Nephron (organoid): ENCODE data around the gene NWD2.

Experiments used
- H3K27ac Mint-ChIP-seq, 3 experiments: 2 replicates each; pipeline ENCODE4 v1.8.0; 2020; ENCODE audit warnings: mixed read lengths in 3 of 3, mild to moderate bottlenecking in 2 of 3, moderate library complexity in 1 of 3
- H3K27me3 Mint-ChIP-seq: 2 replicates; pipeline ENCODE4 v1.8.0; 2021; ENCODE audit warnings: low read depth, mild to moderate bottlenecking, moderate library complexity, mixed read lengths
- H3K36me3 Mint-ChIP-seq: 2 replicates; pipeline ENCODE4 v1.8.0; 2020; ENCODE audit warnings: low read depth, mixed read lengths
- H3K4me1 Mint-ChIP-seq: 2 replicates; pipeline ENCODE4 v1.8.0; 2020; ENCODE audit warnings: mixed read lengths
- H3K4me3 Mint-ChIP-seq, 3 experiments: 2 replicates each; pipeline ENCODE4 v1.8.0; 2020; ENCODE audit warnings: mild to moderate bottlenecking in 3 of 3, mixed read lengths in 3 of 3, moderate library complexity in 2 of 3
- H3K9me3 Mint-ChIP-seq: 2 replicates; pipeline ENCODE4 v1.8.0; 2020; ENCODE audit warnings: mixed read lengths
- TF ChIP-seq, protein P1 (sequence below), 3 experiments: fragments of 200-600 bp; sonication (generic); IDR thresholded peaks; one replicate each; pipeline ENCODE4 v1.5.0; 2021; ENCODE audit warnings: antibody characterized with exemption in 3 of 3; ENCODE audit not compliant: unreplicated experiment in 3 of 3

The NWD2 gene

DNA sequence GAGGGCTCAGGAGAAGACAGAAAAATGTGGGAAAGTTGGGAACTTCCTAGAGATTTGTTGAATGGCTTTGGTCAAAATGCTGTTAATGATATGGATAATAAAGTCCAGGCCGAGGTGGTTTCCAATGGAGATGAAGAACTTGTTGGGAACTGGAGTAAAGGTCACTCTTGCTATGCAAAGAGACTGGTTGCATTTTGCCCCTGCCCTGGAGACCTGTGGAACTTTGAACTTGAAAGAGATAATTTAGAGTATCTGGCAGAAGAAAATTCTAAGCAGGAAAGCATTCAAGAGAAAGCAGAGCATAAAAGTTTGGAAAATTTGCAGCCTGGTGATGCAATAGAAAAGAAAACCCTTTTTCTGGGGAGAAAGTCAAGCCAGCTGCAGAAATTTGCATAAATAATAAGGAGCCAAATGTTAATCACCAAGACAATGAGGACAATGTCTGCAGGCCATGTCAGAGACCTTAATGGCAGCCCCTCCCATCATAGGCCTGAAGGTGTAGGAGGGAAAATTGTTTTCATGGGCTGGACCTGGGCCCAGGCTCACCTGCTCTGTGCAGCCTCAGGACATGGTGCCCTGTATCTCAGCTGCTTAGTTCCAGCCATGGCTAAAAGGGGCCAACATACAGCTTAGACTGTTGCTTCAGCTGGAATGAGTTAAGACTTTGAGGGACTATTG, 237.8 kb downstream of the NWD2 start:
- H3K27ac Mint-ChIP-seq = peak overlapping the region in 1 of 3 experiments; percentile 74
- H3K4me1 Mint-ChIP-seq = no peaks in the 10 kb centered on the region
- H3K27me3 Mint-ChIP-seq = no peaks in the 10 kb centered on the region
- peaks cover 12% of the 10 kb centered on the region for H3K9me3 Mint-ChIP-seq
- no peak overlapping the region for H3K4me3 Mint-ChIP-seq
- TF ChIP-seq, protein P1, sequence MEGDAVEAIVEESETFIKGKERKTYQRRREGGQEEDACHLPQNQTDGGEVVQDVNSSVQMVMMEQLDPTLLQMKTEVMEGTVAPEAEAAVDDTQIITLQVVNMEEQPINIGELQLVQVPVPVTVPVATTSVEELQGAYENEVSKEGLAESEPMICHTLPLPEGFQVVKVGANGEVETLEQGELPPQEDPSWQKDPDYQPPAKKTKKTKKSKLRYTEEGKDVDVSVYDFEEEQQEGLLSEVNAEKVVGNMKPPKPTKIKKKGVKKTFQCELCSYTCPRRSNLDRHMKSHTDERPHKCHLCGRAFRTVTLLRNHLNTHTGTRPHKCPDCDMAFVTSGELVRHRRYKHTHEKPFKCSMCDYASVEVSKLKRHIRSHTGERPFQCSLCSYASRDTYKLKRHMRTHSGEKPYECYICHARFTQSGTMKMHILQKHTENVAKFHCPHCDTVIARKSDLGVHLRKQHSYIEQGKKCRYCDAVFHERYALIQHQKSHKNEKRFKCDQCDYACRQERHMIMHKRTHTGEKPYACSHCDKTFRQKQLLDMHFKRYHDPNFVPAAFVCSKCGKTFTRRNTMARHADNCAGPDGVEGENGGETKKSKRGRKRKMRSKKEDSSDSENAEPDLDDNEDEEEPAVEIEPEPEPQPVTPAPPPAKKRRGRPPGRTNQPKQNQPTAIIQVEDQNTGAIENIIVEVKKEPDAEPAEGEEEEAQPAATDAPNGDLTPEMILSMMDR (IDR thresholded peaks at IDR 0.05; ENCODE audit: unreplicated experiment in 3 of 3) = no peak
- peaks cover 5% of the 10 kb centered on the region for H3K36me3 Mint-ChIP-seq

DNA sequence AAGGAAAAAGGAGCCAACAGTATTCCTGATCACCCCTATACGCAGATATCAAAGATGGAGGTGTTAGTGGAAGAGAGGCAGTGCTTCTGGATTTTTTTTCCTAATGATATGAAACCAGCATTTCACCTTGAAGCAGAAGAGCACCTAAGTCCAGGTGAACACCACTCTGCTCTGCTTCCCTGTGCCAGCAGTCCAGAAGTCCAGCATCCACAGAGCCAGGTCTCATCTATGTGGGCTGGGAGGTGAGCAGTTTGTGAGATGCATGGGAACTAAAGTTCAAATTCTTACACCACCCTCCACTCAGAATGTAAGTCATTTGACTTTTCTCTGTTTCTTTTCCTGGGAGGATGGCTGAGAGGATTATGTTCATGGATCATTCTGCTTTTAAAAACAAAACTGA, 239.1 kb downstream of the NWD2 start:
- Mint-ChIP-seq H3K9me3 (peaks cover 12% of the 10 kb centered on the region), H3K27me3 (no peaks in the 10 kb centered on the region), H3K27ac (no peak overlapping the region), H3K4me1 (no peaks in the 10 kb centered on the region), H3K4me3 (no peak overlapping the region), H3K36me3 (peaks cover 5% of the 10 kb centered on the region)
- TF ChIP-seq, protein P1 (IDR thresholded peaks at IDR 0.05; ENCODE audit: unreplicated experiment in 3 of 3) = no peak

DNA sequence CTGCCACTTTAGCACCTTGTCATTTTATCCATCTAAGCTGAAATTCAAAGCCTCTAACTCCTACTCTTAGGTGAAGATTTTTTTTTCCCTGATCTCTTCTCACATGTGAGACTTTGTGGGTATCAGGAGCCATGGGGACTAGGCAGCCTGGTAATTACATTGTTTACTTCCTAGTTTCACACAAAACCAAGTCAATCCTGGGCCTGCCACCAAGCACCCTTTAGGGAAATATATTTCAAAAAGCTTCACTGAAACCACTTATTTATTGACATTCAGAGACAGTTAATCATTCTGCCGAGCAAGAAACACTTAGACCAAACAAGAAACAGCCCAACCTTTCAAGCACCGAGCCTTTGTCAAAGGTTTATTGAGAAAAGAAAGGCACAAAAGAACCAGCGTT, 241.6 kb downstream of the NWD2 start:
- no peak overlapping the region for H3K4me3 Mint-ChIP-seq
- H3K4me1 Mint-ChIP-seq = no peaks in the 10 kb centered on the region
- peaks cover 9% of the 10 kb centered on the region for H3K9me3 Mint-ChIP-seq
- TF ChIP-seq, protein P1 (IDR thresholded peaks at IDR 0.05; ENCODE audit: unreplicated experiment in 3 of 3) = no peak
- H3K36me3 Mint-ChIP-seq = peaks cover 3% of the 10 kb centered on the region
- no peak overlapping the region for H3K27ac Mint-ChIP-seq
- H3K27me3 Mint-ChIP-seq = no peaks in the 10 kb centered on the region

DNA sequence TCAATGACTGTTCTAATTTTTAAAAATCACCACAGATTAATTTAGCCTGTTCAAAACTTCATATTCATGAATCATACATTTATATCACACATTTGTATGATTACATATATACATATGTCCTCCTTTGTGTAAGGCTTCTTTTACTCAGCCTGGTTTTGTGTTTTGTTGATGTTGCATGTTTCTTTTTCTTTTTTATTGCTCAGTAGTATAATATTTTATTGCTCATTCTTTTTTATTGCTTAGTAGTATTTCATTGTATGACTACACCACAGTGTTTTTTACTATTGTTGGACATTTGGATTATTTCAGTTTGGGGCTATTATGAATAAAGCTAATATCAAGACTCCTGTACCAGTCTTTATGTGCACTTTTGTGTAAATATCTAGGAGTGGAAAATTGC, 243.1 kb downstream of the NWD2 start:
- peaks cover 3% of the 10 kb centered on the region for H3K36me3 Mint-ChIP-seq
- H3K9me3 Mint-ChIP-seq = peaks cover 3% of the 10 kb centered on the region

DNA sequence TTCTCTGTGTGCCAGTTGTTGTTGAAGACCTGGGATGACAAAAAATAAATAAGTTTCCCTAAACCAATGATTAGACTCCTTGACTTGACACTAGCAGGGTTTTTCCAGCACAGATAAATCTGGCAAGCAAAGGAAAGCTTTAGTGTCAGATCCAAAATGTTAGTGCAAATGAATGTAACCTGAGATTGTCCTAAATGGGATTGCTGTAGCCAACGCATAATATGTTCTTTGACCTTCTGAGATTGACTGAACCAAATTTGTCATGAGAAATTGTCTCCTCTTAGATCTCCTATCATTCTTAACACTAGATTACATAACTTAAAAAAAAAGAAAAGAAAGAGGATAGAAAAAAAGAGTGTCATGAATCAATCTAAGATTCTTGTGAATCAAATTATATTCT, 245.2 kb downstream of the NWD2 start:
- H3K27me3 Mint-ChIP-seq = no peaks in the 10 kb centered on the region
- TF ChIP-seq, protein P1 (IDR thresholded peaks at IDR 0.05; ENCODE audit: unreplicated experiment in 3 of 3) = no peak

More for the DNA sequence above, 243.1 kb downstream of the NWD2 start:
- H3K27me3 Mint-ChIP-seq = no peaks in the 10 kb centered on the region
- no peak overlapping the region for H3K4me3 Mint-ChIP-seq
- H3K27ac Mint-ChIP-seq = no peak overlapping the region
- TF ChIP-seq, protein P1 (IDR thresholded peaks at IDR 0.05; ENCODE audit: unreplicated experiment in 3 of 3) = no peak
- no peaks in the 10 kb centered on the region for H3K4me1 Mint-ChIP-seq

More for the DNA sequence above, 245.2 kb downstream of the NWD2 start:
- Mint-ChIP-seq H3K36me3 (no peaks in the 10 kb centered on the region), H3K27ac (no peak overlapping the region), H3K4me3 (no peak overlapping the region), H3K9me3 (no peaks in the 10 kb centered on the region), H3K4me1 (no peaks in the 10 kb centered on the region)
